WERI-Rb-1 (cell line): ENCODE measurements around the gene PCBP4.
A peak's percentile ranks its signal among the peaks of the same experiment; 100 is the strongest.

Experiments used
- DNase-seq: peaks from one replicate; pipeline ENCODE4 v3.0.0-alpha.2; 2020
- H3K27ac ChIP-seq: fragments of 250-450 bp; sonication (Bioruptor Pico); 2 replicates; pipeline ENCODE4 v1.5.1; 2020; ENCODE audit warnings: mild to moderate bottlenecking, moderate library complexity
- H3K27me3 ChIP-seq: fragments of 250-450 bp; sonication (Bioruptor Pico); 2 replicates; pipeline ENCODE4 v1.5.1; 2021; ENCODE audit warnings: mild to moderate bottlenecking, low read depth, moderate library complexity; ENCODE audit not compliant: insufficient read depth, severe bottlenecking
- H3K36me3 ChIP-seq: fragments of 250-450 bp; sonication (Bioruptor Pico); 2 replicates; pipeline ENCODE4 v1.5.1; 2020; ENCODE audit warnings: mild to moderate bottlenecking, moderate library complexity
- H3K4me3 ChIP-seq: 2 replicates; pipeline ENCODE4 v1.5.1; 2011; ENCODE audit warnings: low read depth, mild to moderate bottlenecking, control low read depth, low read length
- H3K9me3 ChIP-seq: fragments of 250-450 bp; sonication (Bioruptor Pico); 2 replicates; pipeline ENCODE4 v1.5.1; 2021; ENCODE audit warnings: mild to moderate bottlenecking, moderate library complexity; ENCODE audit not compliant: severe bottlenecking
- TF ChIP-seq, protein P1 (sequence below): IDR thresholded peaks from 2 replicates; pipeline ENCODE4 v1.5.1; 2011; ENCODE audit warnings: low read depth, mild to moderate bottlenecking, control low read depth, inconsistent platforms, low read length

The PCBP4 gene

DNA sequence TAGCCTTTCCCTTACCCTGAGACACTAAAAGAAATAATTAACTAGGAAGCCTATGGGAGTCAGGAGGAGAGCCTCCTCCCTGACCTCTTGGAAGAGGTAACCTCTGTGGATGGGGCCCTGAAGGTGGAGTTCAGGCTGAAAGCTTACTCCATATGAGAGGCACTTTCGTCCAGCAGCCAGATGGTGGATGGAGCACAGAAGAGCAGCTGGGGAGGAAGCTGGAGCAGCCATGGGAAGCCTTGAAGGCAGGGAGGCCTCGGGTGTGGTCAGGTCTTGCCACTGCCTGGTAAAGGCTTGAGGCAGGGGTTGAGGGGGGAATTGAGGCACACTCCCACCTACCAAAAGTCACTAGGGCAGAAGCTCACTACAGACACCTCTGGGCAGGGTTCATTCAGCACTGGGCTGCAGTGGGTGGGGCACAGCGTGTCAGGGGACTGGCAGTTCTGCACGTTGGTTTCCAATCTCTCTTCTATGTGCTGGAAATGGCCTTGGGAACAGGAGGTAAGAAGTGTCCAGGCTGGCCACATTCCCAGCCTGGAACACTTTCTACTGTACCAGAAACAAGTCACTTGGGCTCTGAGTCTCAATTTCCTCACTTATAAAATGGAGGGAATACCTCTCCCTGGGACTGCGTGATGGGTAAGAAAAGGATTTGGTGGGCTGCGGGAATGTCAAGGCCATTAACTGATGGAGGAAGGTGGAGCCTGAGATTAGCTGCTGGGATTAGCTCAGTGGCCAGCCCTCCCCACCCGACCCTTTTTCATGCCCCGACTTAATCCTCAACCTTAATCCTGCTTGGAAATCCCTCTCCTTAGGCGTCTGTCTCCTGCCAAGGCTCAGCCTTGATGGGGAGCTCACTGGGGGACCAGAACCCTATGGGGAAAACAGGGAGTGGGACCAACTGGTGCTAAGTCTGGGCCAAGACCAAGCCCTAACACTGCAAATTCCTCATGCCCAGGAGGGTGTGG lies 5.4 kb downstream of the PCBP4 start:
- H3K27me3 ChIP-seq: no peaks in the 10 kb centered on the region
- peak; percentile 95 for DNase-seq
- H3K4me3 ChIP-seq: peak overlapping the region; percentile 47

DNA sequence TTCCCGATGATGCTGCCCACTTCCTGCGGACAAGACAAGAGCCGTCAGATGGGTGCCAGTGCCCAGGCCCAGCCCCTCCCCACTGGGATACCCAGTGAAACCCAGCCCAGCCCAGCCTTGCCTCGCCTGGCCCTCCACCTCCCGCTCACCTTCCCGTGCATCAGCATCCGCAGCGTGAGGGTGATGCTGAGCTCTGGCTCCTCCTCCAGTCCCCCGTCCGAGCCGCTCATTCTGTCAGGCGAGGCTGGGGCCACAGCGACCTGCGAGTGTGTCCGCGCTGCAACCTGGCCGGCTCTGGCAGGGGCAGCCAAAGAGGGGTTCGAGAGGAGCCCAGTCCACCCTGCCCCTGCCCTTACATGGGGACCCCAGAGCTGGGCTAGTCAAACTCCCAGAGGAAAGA lies 6.2 kb downstream of the PCBP4 start:
- no peaks in the 10 kb centered on the region for H3K27me3 ChIP-seq
- TF ChIP-seq, protein P1, sequence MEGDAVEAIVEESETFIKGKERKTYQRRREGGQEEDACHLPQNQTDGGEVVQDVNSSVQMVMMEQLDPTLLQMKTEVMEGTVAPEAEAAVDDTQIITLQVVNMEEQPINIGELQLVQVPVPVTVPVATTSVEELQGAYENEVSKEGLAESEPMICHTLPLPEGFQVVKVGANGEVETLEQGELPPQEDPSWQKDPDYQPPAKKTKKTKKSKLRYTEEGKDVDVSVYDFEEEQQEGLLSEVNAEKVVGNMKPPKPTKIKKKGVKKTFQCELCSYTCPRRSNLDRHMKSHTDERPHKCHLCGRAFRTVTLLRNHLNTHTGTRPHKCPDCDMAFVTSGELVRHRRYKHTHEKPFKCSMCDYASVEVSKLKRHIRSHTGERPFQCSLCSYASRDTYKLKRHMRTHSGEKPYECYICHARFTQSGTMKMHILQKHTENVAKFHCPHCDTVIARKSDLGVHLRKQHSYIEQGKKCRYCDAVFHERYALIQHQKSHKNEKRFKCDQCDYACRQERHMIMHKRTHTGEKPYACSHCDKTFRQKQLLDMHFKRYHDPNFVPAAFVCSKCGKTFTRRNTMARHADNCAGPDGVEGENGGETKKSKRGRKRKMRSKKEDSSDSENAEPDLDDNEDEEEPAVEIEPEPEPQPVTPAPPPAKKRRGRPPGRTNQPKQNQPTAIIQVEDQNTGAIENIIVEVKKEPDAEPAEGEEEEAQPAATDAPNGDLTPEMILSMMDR: no peak
- H3K9me3 ChIP-seq: no peaks in the 10 kb centered on the region
- H3K27ac ChIP-seq: peak overlapping the region; percentile 100
- H3K4me3 ChIP-seq: peak overlapping the region; percentile 15
- peaks cover 95% of the 10 kb centered on the region for H3K36me3 ChIP-seq
- no peak for DNase-seq

More for the DNA sequence above, 5.4 kb downstream of the PCBP4 start:
- Histone ChIP-seq H3K27ac (peak overlapping the region; percentile 100), H3K36me3 (peaks cover 95% of the 10 kb centered on the region), H3K9me3 (no peaks in the 10 kb centered on the region)
- TF ChIP-seq, protein P1: no peak

DNA sequence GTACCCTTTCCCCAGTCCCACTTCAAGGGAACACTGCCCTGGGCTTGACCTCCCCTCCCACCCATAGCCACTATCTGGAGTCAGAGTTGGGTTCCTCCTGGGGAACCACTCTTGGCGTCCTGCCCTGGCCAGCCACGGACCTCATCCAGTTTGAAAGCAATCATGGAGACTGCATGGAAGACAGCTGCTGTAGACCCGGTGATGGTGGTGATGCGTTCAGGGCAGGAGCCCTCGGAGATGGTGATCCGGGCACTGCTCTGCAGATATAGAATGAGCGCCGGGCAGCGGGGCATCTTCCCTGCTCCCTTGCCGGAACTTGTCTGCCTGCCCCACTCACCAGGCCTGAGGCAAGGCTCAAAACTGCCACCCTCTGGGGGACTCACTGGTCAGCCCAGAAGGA lies 6.9 kb downstream of the PCBP4 start:
- Histone ChIP-seq H3K27me3 (no peaks in the 10 kb centered on the region), H3K36me3 (peaks cover 92% of the 10 kb centered on the region), H3K9me3 (no peaks in the 10 kb centered on the region), H3K27ac (peak overlapping the region; percentile 100), H3K4me3 (no peak overlapping the region)
- TF ChIP-seq, protein P1: no peak
- no peak for DNase-seq

DNA sequence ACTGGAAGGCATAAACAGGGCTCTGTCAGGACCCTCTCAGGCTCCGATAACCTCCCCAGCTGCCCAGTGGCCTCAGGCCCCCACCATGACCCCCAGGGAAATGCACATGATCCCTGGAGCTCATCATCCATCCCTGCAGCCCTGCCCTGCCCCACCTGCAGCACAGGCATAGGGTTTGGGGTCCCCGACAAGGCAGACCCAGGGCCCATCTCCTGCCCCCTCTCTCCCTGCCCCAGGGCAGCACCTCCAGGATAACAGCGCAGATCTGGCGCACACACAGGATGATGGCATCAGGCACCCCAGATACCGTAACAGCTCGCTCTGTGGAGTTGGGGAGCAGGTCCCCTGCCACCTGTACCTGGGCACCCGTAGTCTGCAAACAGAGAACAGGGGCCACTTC lies 7.6 kb downstream of the PCBP4 start:
- TF ChIP-seq, protein P1: no peak
- Histone ChIP-seq H3K9me3 (no peaks in the 10 kb centered on the region), H3K27me3 (no peaks in the 10 kb centered on the region), H3K36me3 (peaks cover 92% of the 10 kb centered on the region), H3K4me3 (no peak overlapping the region), H3K27ac (peak overlapping the region; percentile 100)
- DNase-seq: no peak

DNA sequence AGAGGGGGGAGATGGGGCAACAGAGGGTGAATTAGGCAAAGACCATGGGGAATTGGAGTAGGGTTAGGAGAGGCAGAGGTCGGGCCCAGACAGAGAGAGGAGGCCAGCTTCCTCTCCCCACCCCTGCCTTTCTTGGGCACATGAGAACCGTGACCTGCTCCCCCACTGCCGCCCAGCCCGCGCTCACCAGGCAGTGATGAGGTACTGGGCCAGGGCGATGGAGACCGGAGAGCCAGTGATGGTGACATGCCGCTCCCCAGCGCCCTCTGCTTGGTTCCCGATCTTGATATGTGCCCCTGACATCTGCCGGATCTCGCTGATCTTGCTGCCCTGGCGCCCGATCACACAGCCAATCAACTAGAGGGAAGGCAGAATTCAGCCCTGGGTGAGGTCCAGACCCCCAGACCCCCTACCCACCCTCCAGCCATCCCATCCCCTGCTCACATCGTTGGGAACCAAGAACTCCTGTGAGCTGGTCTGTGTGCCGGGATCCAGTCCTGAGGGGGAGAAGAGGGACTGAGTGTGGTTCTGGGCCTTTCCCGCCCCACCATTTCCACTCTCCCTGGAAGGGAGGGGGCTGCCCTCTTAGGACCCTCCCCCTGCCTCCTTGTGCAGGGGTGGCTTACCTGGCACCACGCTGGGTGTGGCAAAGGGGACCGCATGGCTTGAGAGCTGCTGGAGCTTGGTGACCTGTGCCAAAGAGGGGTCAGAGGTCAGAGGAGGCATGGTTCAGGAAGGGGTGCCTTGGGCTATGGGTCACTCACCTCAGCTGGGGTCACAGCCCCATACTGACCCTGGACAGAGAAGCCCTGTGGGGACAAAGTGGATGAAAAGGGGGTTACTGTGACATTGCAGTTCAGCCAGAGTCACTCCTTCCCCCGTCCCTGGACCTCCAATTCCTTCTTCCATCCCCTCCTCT lies 8.4 kb downstream of the PCBP4 start:
- H3K9me3 ChIP-seq: no peaks in the 10 kb centered on the region
- TF ChIP-seq, protein P1: no peak
- DNase-seq: no peak
- peak overlapping the region; percentile 100 for H3K27ac ChIP-seq
- peaks cover 87% of the 10 kb centered on the region for H3K36me3 ChIP-seq
- no peak overlapping the region for H3K4me3 ChIP-seq
- H3K27me3 ChIP-seq: no peaks in the 10 kb centered on the region
